Suprapubic skin (tissue), 4 donors: ENCODE results near the gene PIK3CB.

Experiments
- CTCF ChIP-seq, 2 donors: fragments of 200-600 bp in 1 of 2; fragments of 450-650 bp in 1 of 2; sonication (generic) in 1 of 2; IDR thresholded peaks; one replicate each; pipeline ENCODE4 v1.5.1; 2016 to 2019; ENCODE audit warnings: antibody characterized with exemption in 2 of 2, mild to moderate bottlenecking in 1 of 2, moderate library complexity in 1 of 2
- EP300 ChIP-seq: sonication (generic); formaldehyde crosslinking; IDR thresholded peaks from one replicate; pipeline ENCODE4 v1.6.1; 2017; ENCODE audit warnings: antibody characterized with exemption
- POLR2A ChIP-seq, 2 donors: fragments of 450-650 bp; IDR thresholded peaks; one replicate each; pipeline ENCODE4 v1.6.1; 2017; ENCODE audit warnings: antibody characterized with exemption in 2 of 2, mild to moderate bottlenecking in 2 of 2, moderate library complexity in 2 of 2
- POLR2AphosphoS5 ChIP-seq, 3 donors: sonication (generic); formaldehyde crosslinking; IDR thresholded peaks; one replicate each; pipeline ENCODE4 v1.6.1; 2017; ENCODE audit warnings: antibody characterized with exemption in 3 of 3

- no peak for TF ChIP-seq CTCF (IDR thresholded peaks at IDR 0.05)
- no peak for TF ChIP-seq POLR2A (IDR thresholded peaks at IDR 0.05)
- no peak for TF ChIP-seq EP300
- no peak for TF ChIP-seq POLR2AphosphoS5 (IDR thresholded peaks at IDR 0.05)
These were observed 65.1 kb downstream of the PIK3CB start for GRCh38 chr3:138769616-138770015.
